ENCODE measurements around the gene DFFA. TPM values are rescaled to one million over a fixed set of nuclear protein-coding genes. Genes with fewer than 3 reads are reported as not detected.

Gene DFFA
- total RNA-seq, 1 experiment from 2014 or later: 49.7 TPM

GRCh38 chr1:10514490-10515235 is 42.3 kb upstream of the DFFA start:
- ChIA-PET POLR2A (ENCODE audit: low non-redundant PET) (interaction anchor here (0.6 kb wide), 1 partner anchor 1641 kb away, joined by 13 read pairs; no protein-coding TSS in a partner anchor), CTCF (interaction anchor here (0.6 to 1.1 kb wide), 4 partner anchors 12 to 353 kb away, joined by 3 to 5 read pairs (median 4); no protein-coding TSS in a partner anchor)
- Histone ChIP-seq H3K4me3 (ENCODE audit: low read depth, low read length, poor library complexity, severe bottlenecking) (no peak overlapping the region), H3K4me1 (ENCODE audit: insufficient read depth, low read length, poor library complexity, severe bottlenecking) (peaks cover 76% of the 10 kb centered on the region), H3K36me3 (ENCODE audit: insufficient read depth, low read length, poor library complexity, severe bottlenecking) (no peaks in the 10 kb centered on the region), H3K27ac (ENCODE audit: low read depth, low read length, poor library complexity, severe bottlenecking) (no peak overlapping the region), H3K9me3 (ENCODE audit: low read depth, low read length, poor library complexity, severe bottlenecking) (no peaks in the 10 kb centered on the region), H3K27me3 (replicated peaks; ENCODE audit: insufficient read depth, low read depth, low read length, poor library complexity) (no peaks in the 10 kb centered on the region)
- no peak for TF ChIP-seq EZH2 (IDR thresholded peaks at IDR 0.05; ENCODE audit: borderline replicate concordance, low read depth, low read length, poor library complexity, severe bottlenecking)
- TF ChIP-seq CTCF (conservative IDR thresholded peaks at IDR 0.05; ENCODE audit: low read depth, low read length): peak; percentile 77
- BruUV-seq (replicated peaks): no TSS peak
- intact Hi-C loops (cut with micrococcal nuclease; ENCODE audit: unreplicated experiment): loop anchor here (2.0 to 5.0 kb wide), 3 partner anchors 283 to 428 kb away; partner anchors contain the start of gene CASZ1
- DNase-seq (ENCODE audit: low spot score): peak; percentile 86

GRCh38 chr1:10513199-10513598 is 40.9 kb upstream of the DFFA start:
- H3K4me1 ChIP-seq (ENCODE audit: insufficient read depth, low read length, poor library complexity, severe bottlenecking): peaks cover 76% of the 10 kb centered on the region
- POLR2A ChIA-PET (ENCODE audit: low non-redundant PET): no interaction called here
- no TSS peak for BruUV-seq (replicated peaks)

GRCh38 chr1:10511494-10511885 is 39.2 kb upstream of the DFFA start:
- no TSS peak for BruUV-seq (replicated peaks)
- H3K27ac ChIP-seq (ENCODE audit: low read depth, low read length, poor library complexity, severe bottlenecking): peak overlapping the region; percentile 51
- TF ChIP-seq EZH2 (IDR thresholded peaks at IDR 0.05; ENCODE audit: borderline replicate concordance, low read depth, low read length, poor library complexity, severe bottlenecking) (no peak), CTCF (conservative IDR thresholded peaks at IDR 0.05; ENCODE audit: low read depth, low read length) (no peak)
- no peak for DNase-seq (ENCODE audit: low spot score)
- ChIA-PET POLR2A (ENCODE audit: low non-redundant PET) (no interaction called here), CTCF (interaction anchor here (0.5 kb wide), 1 partner anchor 17 kb away, joined by 3 read pairs; no protein-coding TSS in a partner anchor)
- H3K4me3 ChIP-seq (ENCODE audit: low read depth, low read length, poor library complexity, severe bottlenecking): no peak overlapping the region
- intact Hi-C loops (cut with micrococcal nuclease; ENCODE audit: unreplicated experiment): loop anchor here (5.0 kb wide), 1 partner anchor 286 kb away; the partner anchor contains the start of gene CASZ1
- H3K27me3 ChIP-seq (replicated peaks; ENCODE audit: insufficient read depth, low read depth, low read length, poor library complexity): no peaks in the 10 kb centered on the region
- H3K4me1 ChIP-seq (ENCODE audit: insufficient read depth, low read length, poor library complexity, severe bottlenecking): peaks cover 75% of the 10 kb centered on the region
- no peaks in the 10 kb centered on the region for H3K36me3 ChIP-seq (ENCODE audit: insufficient read depth, low read length, poor library complexity, severe bottlenecking)
- H3K9me3 ChIP-seq (ENCODE audit: low read depth, low read length, poor library complexity, severe bottlenecking): no peaks in the 10 kb centered on the region

More at GRCh38 chr1:10513199-10513598, 40.9 kb upstream of the DFFA start:
- CTCF ChIA-PET: interaction anchor here (0.7 to 1.1 kb wide), 5 partner anchors 10 to 429 kb away, joined by 3 to 5 read pairs (median 4); no protein-coding TSS in a partner anchor
- Histone ChIP-seq H3K27me3 (replicated peaks; ENCODE audit: insufficient read depth, low read depth, low read length, poor library complexity) (no peaks in the 10 kb centered on the region), H3K36me3 (ENCODE audit: insufficient read depth, low read length, poor library complexity, severe bottlenecking) (no peaks in the 10 kb centered on the region), H3K9me3 (ENCODE audit: low read depth, low read length, poor library complexity, severe bottlenecking) (no peaks in the 10 kb centered on the region), H3K4me3 (ENCODE audit: low read depth, low read length, poor library complexity, severe bottlenecking) (no peak overlapping the region), H3K27ac (ENCODE audit: low read depth, low read length, poor library complexity, severe bottlenecking) (peak overlapping the region; percentile 17)
- intact Hi-C loops (cut with micrococcal nuclease; ENCODE audit: unreplicated experiment): loop anchor here (5.0 kb wide), 1 partner anchor 284 kb away; the partner anchor contains the start of gene CASZ1
- no peak for TF ChIP-seq EZH2 (IDR thresholded peaks at IDR 0.05; ENCODE audit: borderline replicate concordance, low read depth, low read length, poor library complexity, severe bottlenecking)
- no peak for TF ChIP-seq CTCF (conservative IDR thresholded peaks at IDR 0.05; ENCODE audit: low read depth, low read length)
- DNase-seq (ENCODE audit: low spot score): no peak
